CD8-positive, alpha-beta memory T cell (primary cell): ENCODE results near the gene UQCR11. TPM values are rescaled to one million over a fixed set of nuclear protein-coding genes. Genes with fewer than 3 reads are reported as not detected.

Source experiments
- CTCF ChIA-PET: fragments of 350-600 bp; sonication (Branson Sonifier 250); formaldehyde crosslinking; loops from one replicate; lab custom pipeline; 2021; ENCODE audit warnings: antibody characterized with exemption; lab: Charles Lee
- POLR2A ChIA-PET: fragments of 350-600 bp; sonication (Branson Sonifier 250); formaldehyde crosslinking; loops from one replicate; lab custom pipeline; 2021; ENCODE audit warnings: antibody characterized with exemption; lab: Charles Lee
- DNase-seq, 5 donors: peaks; one replicate each; pipeline versions ENCODE4 v3.0.0 to v3.0.0-alpha.2; 2020 to 2022; ENCODE audit warnings: mixed read lengths in 1 of 5
- H3K27ac ChIP-seq: one replicate; pipeline ENCODE4 v1.7.0; 2013; ENCODE audit warnings: low read depth, mild to moderate bottlenecking, low read length, moderate library complexity
- H3K27me3 ChIP-seq: 2 replicates; pipeline ENCODE4 v1.7.0; 2013; ENCODE audit warnings: low read length, mild to moderate bottlenecking; ENCODE audit not compliant: insufficient read depth, poor library complexity, severe bottlenecking
- H3K36me3 ChIP-seq: 2 replicates; pipeline ENCODE4 v1.7.0; 2013; ENCODE audit warnings: mild to moderate bottlenecking, low read length, moderate library complexity; ENCODE audit not compliant: insufficient read depth
- H3K4me1 ChIP-seq: 2 replicates; pipeline ENCODE4 v1.7.0; 2013; ENCODE audit warnings: mild to moderate bottlenecking, low read length, moderate library complexity; ENCODE audit not compliant: insufficient read depth
- H3K4me3 ChIP-seq: 2 replicates; pipeline ENCODE4 v1.7.0; 2013; ENCODE audit warnings: mild to moderate bottlenecking, low read length
- H3K9me3 ChIP-seq: 2 replicates; pipeline ENCODE4 v1.7.0; 2013; ENCODE audit warnings: mild to moderate bottlenecking, low read length
- H3K27ac Mint-ChIP-seq, 8 donors: one replicate each; pipeline ENCODE4 v1.8.0; 2020 to 2021; ENCODE audit warnings: mixed read lengths in 8 of 8, mild to moderate bottlenecking in 6 of 8, inconsistent platforms in 3 of 8, moderate library complexity in 3 of 8
- H3K27me3 Mint-ChIP-seq, 2 donors: one replicate each; pipeline ENCODE4 v1.8.0; 2020 to 2021; ENCODE audit warnings: mixed read lengths in 2 of 2, mild to moderate bottlenecking in 1 of 2, moderate library complexity in 1 of 2
- H3K36me3 Mint-ChIP-seq, 3 donors: one replicate each; pipeline ENCODE4 v1.8.0; 2020 to 2021; ENCODE audit warnings: mixed read lengths in 3 of 3, inconsistent platforms in 1 of 3, mild to moderate bottlenecking in 1 of 3
- H3K4me1 Mint-ChIP-seq, 3 donors: one replicate each; pipeline ENCODE4 v1.8.0; 2020 to 2021; ENCODE audit warnings: mixed read lengths in 3 of 3, inconsistent platforms in 1 of 3, mild to moderate bottlenecking in 1 of 3
- H3K4me3 Mint-ChIP-seq, 7 donors: one replicate each; pipeline ENCODE4 v1.8.0; 2020 to 2021; ENCODE audit warnings: mixed read lengths in 7 of 7, mild to moderate bottlenecking in 6 of 7, moderate library complexity in 4 of 7, inconsistent platforms in 2 of 7
- H3K9me3 Mint-ChIP-seq, 5 donors: one replicate each; pipeline ENCODE4 v1.8.0; 2020 to 2022; ENCODE audit warnings: mixed read lengths in 5 of 5, mild to moderate bottlenecking in 3 of 5, moderate library complexity in 2 of 5, inconsistent platforms in 1 of 5
- polyA plus RNA-seq: library from polyadenylated mRNA; unstranded; fragments of 300-500 nt; fragmentation: Illumina TruSeq; gene quantifications from one replicate; pipeline ENCODE4 v1.2.3, GENCODE V29; 2021
- total RNA-seq, 2 experiments: library from RNA; stranded (reverse); gene quantifications; one replicate each; pipeline ENCODE4 v1.2.3, GENCODE V29; 2021

The UQCR11 gene
- total and polyA plus RNA-seq, 3 experiments from 2014 or later, result 239 to 613 (median 266) TPM

- POLR2A ChIA-PET, result no interaction called here
- peaks cover 0 to 27% (median 4%) of the 10 kb centered on the region in 3 donors for H3K36me3 Mint-ChIP-seq
- H3K36me3 ChIP-seq, result no peaks in the 10 kb centered on the region
Observed at GRCh38 chr19:1626417-1627010, 21.3 kb upstream of the UQCR11 start.

GRCh38 chr19:1624458-1624857, 19.2 kb upstream of the UQCR11 start:
- Histone ChIP-seq H3K27ac (no peak overlapping the region), H3K27me3 (no peaks in the 10 kb centered on the region), H3K36me3 (no peaks in the 10 kb centered on the region), H3K4me3 (no peak overlapping the region), H3K9me3 (no peaks in the 10 kb centered on the region), H3K4me1 (no peaks in the 10 kb centered on the region)
- H3K4me3 Mint-ChIP-seq, result no peak overlapping the region
- peaks cover 0 to 32% (median 4%) of the 10 kb centered on the region in 3 donors for H3K36me3 Mint-ChIP-seq
- H3K9me3 Mint-ChIP-seq, result no peaks in the 10 kb centered on the region
- H3K27me3 Mint-ChIP-seq, result no peaks in the 10 kb centered on the region
- ChIA-PET POLR2A (no interaction called here), CTCF (interaction anchor here (1.1 to 1.3 kb wide), 2 partner anchors 26 to 202 kb away, joined by 4 read pairs; no protein-coding TSS in a partner anchor)
- H3K27ac Mint-ChIP-seq, result peak overlapping the region in 2 of 8 donors; percentile 30 to 55
- peak; percentile 15 to 58 (median 32) for DNase-seq
- peaks cover 0 to 1% (median 0%) of the 10 kb centered on the region in 3 donors for H3K4me1 Mint-ChIP-seq

More at GRCh38 chr19:1626417-1627010, 21.3 kb upstream of the UQCR11 start:
- peaks cover 0 to 1% (median 0%) of the 10 kb centered on the region in 3 donors for H3K4me1 Mint-ChIP-seq
- Histone ChIP-seq H3K4me1 (no peaks in the 10 kb centered on the region), H3K27me3 (no peaks in the 10 kb centered on the region), H3K27ac (no peak overlapping the region), H3K4me3 (no peak overlapping the region), H3K9me3 (no peaks in the 10 kb centered on the region)
- H3K27me3 Mint-ChIP-seq, result no peaks in the 10 kb centered on the region
- no peak for DNase-seq
- H3K4me3 Mint-ChIP-seq, result no peak overlapping the region
- H3K9me3 Mint-ChIP-seq, result no peaks in the 10 kb centered on the region
- H3K27ac Mint-ChIP-seq, result no peak overlapping the region
- CTCF ChIA-PET, result no interaction called here

GRCh38 chr19:1622541-1622940, 17.3 kb upstream of the UQCR11 start:
- DNase-seq, result no peak
- H3K27me3 ChIP-seq, result no peaks in the 10 kb centered on the region
- POLR2A ChIA-PET, result no interaction called here
- Mint-ChIP-seq H3K4me1 (peaks cover 0 to 9% (median 1%) of the 10 kb centered on the region in 3 donors), H3K36me3 (peaks cover 0 to 45% (median 4%) of the 10 kb centered on the region in 3 donors), H3K9me3 (no peaks in the 10 kb centered on the region), H3K4me3 (no peak overlapping the region), H3K27ac (peak overlapping the region in 1 of 8 donors; percentile 83), H3K27me3 (no peaks in the 10 kb centered on the region)
- CTCF ChIA-PET, result no interaction called here
- H3K9me3 ChIP-seq, result no peaks in the 10 kb centered on the region
- H3K4me3 ChIP-seq, result no peak overlapping the region
- no peak overlapping the region for H3K27ac ChIP-seq
- H3K36me3 ChIP-seq, result no peaks in the 10 kb centered on the region
- no peaks in the 10 kb centered on the region for H3K4me1 ChIP-seq

- Histone ChIP-seq H3K4me1 (no peaks in the 10 kb centered on the region), H3K9me3 (no peaks in the 10 kb centered on the region), H3K27me3 (no peaks in the 10 kb centered on the region), H3K27ac (no peak overlapping the region), H3K36me3 (no peaks in the 10 kb centered on the region), H3K4me3 (no peak overlapping the region)
- CTCF ChIA-PET, result no interaction called here
- Mint-ChIP-seq H3K4me1 (peaks cover 2 to 13% (median 3%) of the 10 kb centered on the region in 3 donors), H3K36me3 (peaks cover 0 to 48% (median 4%) of the 10 kb centered on the region in 3 donors), H3K4me3 (no peak overlapping the region), H3K9me3 (no peaks in the 10 kb centered on the region), H3K27ac (no peak overlapping the region), H3K27me3 (no peaks in the 10 kb centered on the region)
- POLR2A ChIA-PET, result no interaction called here
- DNase-seq, result no peak
Observed at GRCh38 chr19:1622007-1622406, 16.7 kb upstream of the UQCR11 start.

- Histone ChIP-seq H3K36me3 (no peaks in the 10 kb centered on the region), H3K27me3 (no peaks in the 10 kb centered on the region), H3K4me3 (no peak overlapping the region), H3K4me1 (no peaks in the 10 kb centered on the region), H3K27ac (no peak overlapping the region), H3K9me3 (no peaks in the 10 kb centered on the region)
- Mint-ChIP-seq H3K27ac (no peak overlapping the region), H3K4me1 (peaks cover 6 to 18% (median 7%) of the 10 kb centered on the region in 3 donors), H3K27me3 (no peaks in the 10 kb centered on the region), H3K4me3 (no peak overlapping the region), H3K9me3 (no peaks in the 10 kb centered on the region), H3K36me3 (peaks cover 0 to 52% (median 7%) of the 10 kb centered on the region in 3 donors)
- DNase-seq, result no peak
- ChIA-PET POLR2A (no interaction called here), CTCF (no interaction called here)
Observed at GRCh38 chr19:1621574-1621973, 16.3 kb upstream of the UQCR11 start.

DNA sequence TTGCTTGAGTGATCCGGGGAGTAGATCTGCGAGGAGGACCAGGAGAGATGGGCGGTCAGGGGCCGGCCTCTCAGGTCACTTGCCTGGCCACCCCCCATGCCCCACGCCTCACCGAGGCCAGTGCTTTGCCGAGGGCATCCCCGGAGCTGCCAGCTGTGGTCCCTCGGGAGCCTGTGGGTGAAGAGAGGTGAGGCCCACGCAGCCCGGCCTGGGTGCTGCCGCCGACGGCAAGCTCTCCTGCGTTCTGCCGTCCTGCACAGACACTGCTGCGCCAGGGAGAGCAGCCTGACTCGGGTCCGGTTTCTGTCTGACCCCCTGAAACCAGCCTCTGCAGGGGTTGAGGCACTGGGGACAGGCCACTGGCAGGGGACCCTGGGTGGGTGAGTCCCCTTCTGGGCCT, 15.8 kb upstream of the UQCR11 start:
- no peak overlapping the region for H3K27ac Mint-ChIP-seq
- CTCF ChIA-PET, result no interaction called here
- Histone ChIP-seq H3K27me3 (no peaks in the 10 kb centered on the region), H3K27ac (no peak overlapping the region), H3K4me1 (no peaks in the 10 kb centered on the region), H3K36me3 (no peaks in the 10 kb centered on the region), H3K4me3 (no peak overlapping the region), H3K9me3 (no peaks in the 10 kb centered on the region)
- POLR2A ChIA-PET, result no interaction called here
- H3K36me3 Mint-ChIP-seq, result peaks cover 0 to 55% (median 7%) of the 10 kb centered on the region in 3 donors
- no peak for DNase-seq
- H3K9me3 Mint-ChIP-seq, result no peaks in the 10 kb centered on the region
- peaks cover 6 to 19% (median 8%) of the 10 kb centered on the region in 3 donors for H3K4me1 Mint-ChIP-seq
- no peaks in the 10 kb centered on the region for H3K27me3 Mint-ChIP-seq
- no peak overlapping the region for H3K4me3 Mint-ChIP-seq

GRCh38 chr19:1620502-1620901, 15.2 kb upstream of the UQCR11 start:
- no peaks in the 10 kb centered on the region for H3K27me3 Mint-ChIP-seq
- CTCF ChIA-PET, result no interaction called here
- H3K36me3 ChIP-seq, result no peaks in the 10 kb centered on the region
- no peak overlapping the region for H3K27ac ChIP-seq
- H3K4me1 Mint-ChIP-seq, result peaks cover 6 to 19% (median 8%) of the 10 kb centered on the region in 3 donors
- no peaks in the 10 kb centered on the region for H3K4me1 ChIP-seq
- no peaks in the 10 kb centered on the region for H3K9me3 Mint-ChIP-seq
- H3K36me3 Mint-ChIP-seq, result peaks cover 0 to 56% (median 7%) of the 10 kb centered on the region in 3 donors
- H3K4me3 ChIP-seq, result no peak overlapping the region
- no peaks in the 10 kb centered on the region for H3K9me3 ChIP-seq
- H3K4me3 Mint-ChIP-seq, result no peak overlapping the region
- H3K27me3 ChIP-seq, result no peaks in the 10 kb centered on the region
- POLR2A ChIA-PET, result no interaction called here
- no peak overlapping the region for H3K27ac Mint-ChIP-seq
- no peak for DNase-seq

DNA sequence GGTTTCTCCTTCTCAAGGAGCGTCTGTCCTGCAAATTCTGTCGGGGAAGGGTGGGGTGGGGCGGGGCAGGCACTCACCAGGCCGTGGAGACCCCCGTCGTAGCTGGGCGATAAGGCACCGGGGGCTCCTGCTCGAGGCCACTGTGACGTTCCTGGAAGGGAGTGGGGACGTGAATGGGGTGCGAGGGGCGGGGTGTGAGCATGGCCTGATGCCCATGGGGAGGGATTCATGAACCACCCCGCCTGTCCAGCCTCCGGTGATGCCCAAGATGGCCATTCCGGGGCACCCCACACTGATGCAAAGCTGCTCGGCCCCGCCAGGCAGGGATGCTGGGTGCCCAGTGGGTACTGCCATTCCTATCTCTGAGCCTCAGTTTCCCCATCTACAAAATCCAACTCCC, 14.4 kb upstream of the UQCR11 start:
- H3K9me3 ChIP-seq, result no peaks in the 10 kb centered on the region
- Mint-ChIP-seq H3K4me3 (no peak overlapping the region), H3K4me1 (peaks cover 6 to 19% (median 8%) of the 10 kb centered on the region in 3 donors), H3K27ac (no peak overlapping the region), H3K36me3 (peaks cover 0 to 59% (median 7%) of the 10 kb centered on the region in 3 donors), H3K9me3 (no peaks in the 10 kb centered on the region), H3K27me3 (no peaks in the 10 kb centered on the region)
- H3K4me3 ChIP-seq, result no peak overlapping the region
- no peak overlapping the region for H3K27ac ChIP-seq
- no peaks in the 10 kb centered on the region for H3K27me3 ChIP-seq
- ChIA-PET POLR2A (no interaction called here), CTCF (no interaction called here)
- no peak for DNase-seq
- H3K4me1 ChIP-seq, result no peaks in the 10 kb centered on the region
- no peaks in the 10 kb centered on the region for H3K36me3 ChIP-seq
